Stomach (tissue), 4 donors: ENCODE data around the gene ERVH48-1.

ENCODE experiments used
- POLR2A ChIP-seq, 4 donors: fragments of 450-650 bp; IDR thresholded peaks; one replicate each; pipeline ENCODE4 v1.6.1; 2016; ENCODE audit warnings: antibody characterized with exemption in 4 of 4, control low read depth in 2 of 4, mild to moderate bottlenecking in 1 of 4, moderate library complexity in 1 of 4
- TF ChIP-seq, protein P1 (sequence below), 7 experiments: fragments of 450-650 bp in 4 of 7; fragments of 200-600 bp in 3 of 7; sonication (generic) in 3 of 7; IDR thresholded peaks; one replicate each; pipeline ENCODE4 v1.5.1; 2016 to 2019; ENCODE audit warnings: antibody characterized with exemption in 7 of 7, control low read depth in 2 of 7, mild to moderate bottlenecking in 1 of 7

DNA sequence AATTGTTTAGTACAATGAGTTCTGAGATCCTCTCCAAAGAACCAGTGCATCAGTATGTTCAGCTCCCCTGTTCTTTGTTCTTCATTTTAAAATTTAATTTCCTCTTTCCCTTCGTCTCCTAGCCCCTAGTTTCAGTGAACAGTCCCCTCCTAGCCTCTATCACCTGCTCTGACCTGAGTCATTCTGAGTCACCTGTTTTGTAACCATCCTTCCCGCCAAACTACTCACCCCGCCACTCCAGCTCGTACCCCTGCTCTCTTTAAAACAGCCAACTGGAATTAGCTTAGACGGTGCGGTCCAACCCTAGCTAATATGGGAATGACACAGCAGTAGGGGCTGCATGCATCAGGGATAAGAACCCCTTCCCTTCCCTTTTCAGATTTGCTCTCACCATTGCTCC is 16.8 kb upstream of the ERVH48-1 start:
- TF ChIP-seq, protein P1, sequence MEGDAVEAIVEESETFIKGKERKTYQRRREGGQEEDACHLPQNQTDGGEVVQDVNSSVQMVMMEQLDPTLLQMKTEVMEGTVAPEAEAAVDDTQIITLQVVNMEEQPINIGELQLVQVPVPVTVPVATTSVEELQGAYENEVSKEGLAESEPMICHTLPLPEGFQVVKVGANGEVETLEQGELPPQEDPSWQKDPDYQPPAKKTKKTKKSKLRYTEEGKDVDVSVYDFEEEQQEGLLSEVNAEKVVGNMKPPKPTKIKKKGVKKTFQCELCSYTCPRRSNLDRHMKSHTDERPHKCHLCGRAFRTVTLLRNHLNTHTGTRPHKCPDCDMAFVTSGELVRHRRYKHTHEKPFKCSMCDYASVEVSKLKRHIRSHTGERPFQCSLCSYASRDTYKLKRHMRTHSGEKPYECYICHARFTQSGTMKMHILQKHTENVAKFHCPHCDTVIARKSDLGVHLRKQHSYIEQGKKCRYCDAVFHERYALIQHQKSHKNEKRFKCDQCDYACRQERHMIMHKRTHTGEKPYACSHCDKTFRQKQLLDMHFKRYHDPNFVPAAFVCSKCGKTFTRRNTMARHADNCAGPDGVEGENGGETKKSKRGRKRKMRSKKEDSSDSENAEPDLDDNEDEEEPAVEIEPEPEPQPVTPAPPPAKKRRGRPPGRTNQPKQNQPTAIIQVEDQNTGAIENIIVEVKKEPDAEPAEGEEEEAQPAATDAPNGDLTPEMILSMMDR (IDR thresholded peaks at IDR 0.05): no peak
- TF ChIP-seq POLR2A (IDR thresholded peaks at IDR 0.05): no peak
